B cell (primary cell): ENCODE results near the gene PTF1A. TPM values are rescaled to one million over a fixed set of nuclear protein-coding genes. Genes with fewer than 3 reads are reported as not detected.

ENCODE experiments used
- ATAC-seq: fragments of 200-7000 bp; cut with Tn5 transposase; one replicate; pipeline ENCODE4 v1.10.0; 2021; ENCODE audit warnings: low read depth, mild to moderate bottlenecking, moderate number of reproducible peaks, moderate library complexity
- CTCF ChIA-PET: fragments of 350-600 bp; sonication (Branson Sonifier 250); formaldehyde crosslinking; loops from one replicate; lab custom pipeline; 2021; ENCODE audit warnings: antibody characterized with exemption, inconsistent platforms; lab: Charles Lee
- POLR2A ChIA-PET: fragments of 350-600 bp; sonication (Branson Sonifier 250); formaldehyde crosslinking; loops from one replicate; lab custom pipeline; 2021; ENCODE audit warnings: antibody characterized with exemption; lab: Charles Lee
- DNase-seq: peaks from one replicate; pipeline ENCODE4 v3.0.0; 2013
- H2AFZ ChIP-seq: 2 replicates; pipeline ENCODE4 v1.6.1; 2012; ENCODE audit warnings: mild to moderate bottlenecking, low read depth, low read length; ENCODE audit not compliant: insufficient read depth, poor library complexity, severe bottlenecking
- H3K27ac ChIP-seq, 2 donors: 1 replicate in 1 of 2; 2 replicates in 1 of 2; pipeline ENCODE4 v1.5.1; 2012 to 2013; ENCODE audit warnings: low read length in 2 of 2, mild to moderate bottlenecking in 2 of 2, moderate library complexity in 1 of 2
- H3K27me3 ChIP-seq, 4 experiments: fragments of 200-600 bp in 1 of 4; sonication (generic) in 1 of 4; replicated peaks in 1 of 4; 1 replicate in 2 of 4; 2 replicates in 2 of 4; pipeline versions ENCODE4 v1.6.1 to v1.7.0; 2013 to 2016; ENCODE audit warnings: low read length in 3 of 4, mild to moderate bottlenecking in 2 of 4, mixed read lengths in 1 of 4, moderate library complexity in 1 of 4; ENCODE audit not compliant: insufficient read depth in 4 of 4, control insufficient read depth in 3 of 4; ENCODE audit errors: control extremely low read depth in 1 of 4
- H3K36me3 ChIP-seq, 2 experiments: replicated peaks in 1 of 2; 1 replicate in 1 of 2; 2 replicates in 1 of 2; pipeline versions ENCODE4 v1.6.1 to v1.7.1; 2013; ENCODE audit warnings: low read length in 1 of 2; ENCODE audit not compliant: insufficient read depth in 2 of 2, control insufficient read depth in 1 of 2; ENCODE audit errors: control extremely low read depth in 1 of 2, extremely low read depth in 1 of 2
- H3K4me1 ChIP-seq, 2 donors: fragments of 200-600 bp in 1 of 2; sonication (generic) in 1 of 2; 1 replicate in 1 of 2; 2 replicates in 1 of 2; pipeline versions ENCODE4 v1.5.1 to v1.6.1; 2013 to 2017; ENCODE audit warnings: low read length in 2 of 2; ENCODE audit not compliant: control insufficient read depth in 2 of 2, insufficient read depth in 2 of 2
- H3K4me2 ChIP-seq: replicated peaks from 2 replicates; pipeline ENCODE3; 2012; ENCODE audit warnings: mild to moderate bottlenecking, low read depth, low read length; ENCODE audit not compliant: poor library complexity, severe bottlenecking
- H3K4me3 ChIP-seq, 5 experiments: fragments of 200-600 bp in 1 of 5; sonication (generic) in 1 of 5; 1 replicate in 3 of 5; 2 replicates in 2 of 5; pipeline versions ENCODE4 v1.5.1 to v1.7.0; 2011 to 2016; ENCODE audit warnings: low read length in 4 of 5, mild to moderate bottlenecking in 4 of 5, low read depth in 2 of 5, control low read depth in 1 of 5, moderate library complexity in 1 of 5; ENCODE audit not compliant: insufficient read depth in 1 of 5; ENCODE audit errors: control extremely low read depth in 1 of 5, extremely low read depth in 1 of 5
- H3K79me2 ChIP-seq: fragments of 200-600 bp; sonication (generic); one replicate; pipeline ENCODE4 v1.6.0; 2016; ENCODE audit warnings: low read length; ENCODE audit not compliant: control insufficient read depth, insufficient read depth
- H3K9ac ChIP-seq: fragments of 200-600 bp; sonication (generic); 2 replicates; pipeline ENCODE4 v1.6.1; 2017; ENCODE audit warnings: mild to moderate bottlenecking, low read length, moderate library complexity
- H3K9me3 ChIP-seq, 3 donors: one replicate each; pipeline versions ENCODE4 v1.6.1 to v1.7.1; 2013; ENCODE audit warnings: low read length in 2 of 3; ENCODE audit not compliant: control insufficient read depth in 2 of 3, insufficient read depth in 1 of 3; ENCODE audit errors: control extremely low read depth in 1 of 3
- H4K20me1 ChIP-seq: 2 replicates; pipeline ENCODE4 v1.6.0; 2012; ENCODE audit warnings: mild to moderate bottlenecking, low read length; ENCODE audit not compliant: insufficient read depth, control insufficient read depth, poor library complexity, severe bottlenecking
- H3K27ac Mint-ChIP-seq: one replicate; pipeline ENCODE4 v1.8.0; 2021; ENCODE audit warnings: mixed read lengths
- H3K27me3 Mint-ChIP-seq: one replicate; pipeline ENCODE4 v1.8.0; 2021; ENCODE audit warnings: mixed read lengths
- H3K4me1 Mint-ChIP-seq: one replicate; pipeline ENCODE4 v1.8.0; 2021; ENCODE audit warnings: mixed read lengths
- H3K4me3 Mint-ChIP-seq: one replicate; pipeline ENCODE4 v1.8.0; 2021; ENCODE audit warnings: mixed read lengths
- H3K9me3 Mint-ChIP-seq: one replicate; pipeline ENCODE4 v1.8.0; 2022; ENCODE audit warnings: mixed read lengths; ENCODE audit not compliant: insufficient read depth
- CTCF ChIP-seq: fragments of 200-600 bp; IDR thresholded peaks from one replicate; pipeline ENCODE4 v1.8.0; 2022; ENCODE audit warnings: antibody characterized with exemption, mild to moderate bottlenecking
- EZH2 ChIP-seq: IDR thresholded peaks from 2 replicates; pipeline ENCODE4 v1.6.1; 2012; ENCODE audit warnings: borderline replicate concordance, low read depth, mild to moderate bottlenecking, moderate library complexity, low read length; ENCODE audit not compliant: insufficient read depth, poor library complexity, severe bottlenecking
- WGBS: methylation state at CpG from one replicate; pipeline ENCODE4 v1.1.5; 2013; ENCODE audit warnings: missing lambda C conversion rate; ENCODE audit not compliant: insufficient coverage; 5-methylcytosine and 5-hydroxymethylcytosine counted together
- intact Hi-C: fragments of 100-400 bp; cut with micrococcal nuclease; formaldehyde crosslinking; loops from one replicate; pipeline ENCODE4 v1.10.0; 2022
- polyA plus RNA-seq: library from polyadenylated mRNA; depleted of rRNA; stranded (reverse); fragments of >200 nt; gene quantifications from 2 replicates; pipeline ENCODE4 v1.2.3, GENCODE V29; 2012
- total RNA-seq, 2 donors: library from RNA; stranded (reverse); fragments of 120-200 nt in 1 of 2; gene quantifications; 1 replicate in 1 of 2; 2 replicates in 1 of 2; pipeline versions ENCODE4 v1.2.3 to v1.2.4, GENCODE V29; 2013 to 2022

Gene PTF1A
- total and polyA plus RNA-seq, 2 donors (not counting 1 experiment from before 2014, with no cell fraction given), result not detected

- CTCF ChIA-PET, result no interaction called here
- POLR2A ChIA-PET, result no interaction called here
- Mint-ChIP-seq H3K4me3 (no peak overlapping the region), H3K9me3 (no peaks in the 10 kb centered on the region), H3K4me1 (peaks cover 1% of the 10 kb centered on the region), H3K27ac (no peak overlapping the region), H3K27me3 (peaks cover 45% of the 10 kb centered on the region)
- H3K9me3 ChIP-seq, result no peaks in the 10 kb centered on the region
- peaks cover 0 to 36% (median 16%) of the 10 kb centered on the region in 4 experiments for H3K27me3 ChIP-seq
- no peaks in the 10 kb centered on the region for H3K36me3 ChIP-seq
- ATAC-seq (no peak), DNase-seq (no peak)
- H3K4me1 ChIP-seq, result no peaks in the 10 kb centered on the region
- WGBS, result no CpG with 5 or more reads among the region's 5 CpGs
- H3K79me2 ChIP-seq, result no peaks in the 10 kb centered on the region
- H3K27ac ChIP-seq, result no peak overlapping the region
- intact Hi-C loops, result no loop called here
- H2AFZ ChIP-seq, result no peak overlapping the region
- no peak overlapping the region for H3K9ac ChIP-seq
- TF ChIP-seq EZH2 (no peak), CTCF (no peak)
- H3K4me2 ChIP-seq, result no peak overlapping the region
- H4K20me1 ChIP-seq, result no peaks in the 10 kb centered on the region
- no peak overlapping the region for H3K4me3 ChIP-seq
These were observed 3.1 kb upstream of the PTF1A start for GRCh38 chr10:23189024-23189423.

- H3K9ac ChIP-seq, result no peak overlapping the region
- H4K20me1 ChIP-seq, result no peaks in the 10 kb centered on the region
- ChIA-PET POLR2A (no interaction called here), CTCF (interaction anchor here (1.2 kb wide), 1 partner anchor 33 kb away, joined by 3 read pairs; no protein-coding TSS in a partner anchor)
- WGBS, result 8% methylated on average over 35 of the region's 36 CpGs
- DNase-seq (no peak), ATAC-seq (no peak)
- H3K4me1 Mint-ChIP-seq, result peaks cover 1% of the 10 kb centered on the region
- H3K4me3 Mint-ChIP-seq, result no peak overlapping the region
- no peak overlapping the region for H3K27ac Mint-ChIP-seq
- intact Hi-C loops, result no loop called here
- peaks cover 0 to 53% (median 26%) of the 10 kb centered on the region in 4 experiments for H3K27me3 ChIP-seq
- H3K36me3 ChIP-seq, result no peaks in the 10 kb centered on the region
- H2AFZ ChIP-seq, result no peak overlapping the region
- no peak for TF ChIP-seq EZH2
- TF ChIP-seq CTCF, result no peak
- H3K4me3 ChIP-seq, result no peak overlapping the region
- no peaks in the 10 kb centered on the region for H3K9me3 ChIP-seq
- H3K79me2 ChIP-seq, result no peaks in the 10 kb centered on the region
- H3K27ac ChIP-seq, result no peak overlapping the region
- H3K9me3 Mint-ChIP-seq, result no peaks in the 10 kb centered on the region
- H3K27me3 Mint-ChIP-seq, result peaks cover 60% of the 10 kb centered on the region
- no peaks in the 10 kb centered on the region for H3K4me1 ChIP-seq
- no peak overlapping the region for H3K4me2 ChIP-seq
These were observed 994 bp upstream of the PTF1A start for GRCh38 chr10:23190872-23191763.
